ENCODE data around the gene WDR76. TPM values are rescaled to one million over a fixed set of nuclear protein-coding genes. Genes with fewer than 3 reads are reported as not detected.

Gene WDR76
- polyA plus RNA-seq, 2 of the 4 experiments (the other 2 are of a cell fraction), result 12.1 to 17.5 TPM

DNA sequence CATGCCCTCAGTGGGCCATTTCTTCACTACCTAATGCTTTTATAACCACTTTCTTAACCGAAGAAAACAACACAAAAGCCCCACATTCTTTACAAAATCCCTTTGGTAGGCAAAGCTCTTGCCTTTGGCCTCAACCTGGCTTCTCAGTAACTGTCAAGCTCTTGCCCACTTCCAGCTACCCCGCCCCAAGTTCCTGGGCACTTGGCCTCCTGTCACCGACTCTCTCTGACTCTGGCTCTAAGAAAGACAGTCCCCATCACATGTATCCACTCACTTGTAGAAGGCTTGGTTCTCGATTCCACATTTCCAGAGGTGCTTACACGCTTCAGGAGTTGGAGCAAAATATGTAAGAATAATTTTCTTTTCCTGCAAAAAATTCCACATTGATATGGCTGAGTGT is 61.1 kb downstream of the WDR76 start:
- H3K4me1 ChIP-seq, result no peaks in the 10 kb centered on the region

DNA sequence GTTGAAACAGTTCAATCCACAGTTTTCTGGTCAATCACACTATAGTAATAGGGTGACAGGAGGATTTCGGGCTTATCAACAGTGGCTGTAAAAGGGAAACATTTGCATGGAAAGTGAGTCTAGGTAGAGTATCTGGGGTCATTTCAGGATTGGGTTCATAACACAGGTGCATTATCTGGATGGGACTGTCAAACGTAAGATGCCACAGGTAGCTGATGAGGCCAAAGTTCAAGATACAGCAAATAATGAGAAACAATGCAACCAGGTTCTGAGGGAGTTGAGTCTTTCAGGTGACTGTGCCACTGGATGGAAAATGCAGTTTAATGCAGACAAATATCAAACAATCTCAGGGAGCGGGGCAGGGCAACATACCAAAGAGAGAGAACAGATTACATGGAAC is 62.2 kb downstream of the WDR76 start:
- 91% methylated on average over 3 of the region's 3 CpGs for WGBS (ENCODE audit: missing lambda C conversion rate)

More for the DNA sequence above, 61.1 kb downstream of the WDR76 start:
- Histone ChIP-seq H3K4me2 (no peak overlapping the region), H3K27ac (no peak overlapping the region), H3K4me3 (no peak overlapping the region), H3K9me3 (no peaks in the 10 kb centered on the region)
- no peak for TF ChIP-seq PBX3 (IDR thresholded peaks at IDR 0.05)
- no peak for TF ChIP-seq RARB (CRISPR knock-in tag; IDR thresholded peaks at IDR 0.05)
- TF ChIP-seq CEBPB (IDR thresholded peaks at IDR 0.05), result no peak
- TF ChIP-seq SMC3 (IDR thresholded peaks at IDR 0.05), result no peak
- TF ChIP-seq FOSL2 (IDR thresholded peaks at IDR 0.05), result no peak
- TF ChIP-seq FOSL2 (CRISPR knock-in tag; IDR thresholded peaks at IDR 0.05), result no peak
- TF ChIP-seq RFX5 (IDR thresholded peaks at IDR 0.05), result no peak
- TF ChIP-seq, protein P1, sequence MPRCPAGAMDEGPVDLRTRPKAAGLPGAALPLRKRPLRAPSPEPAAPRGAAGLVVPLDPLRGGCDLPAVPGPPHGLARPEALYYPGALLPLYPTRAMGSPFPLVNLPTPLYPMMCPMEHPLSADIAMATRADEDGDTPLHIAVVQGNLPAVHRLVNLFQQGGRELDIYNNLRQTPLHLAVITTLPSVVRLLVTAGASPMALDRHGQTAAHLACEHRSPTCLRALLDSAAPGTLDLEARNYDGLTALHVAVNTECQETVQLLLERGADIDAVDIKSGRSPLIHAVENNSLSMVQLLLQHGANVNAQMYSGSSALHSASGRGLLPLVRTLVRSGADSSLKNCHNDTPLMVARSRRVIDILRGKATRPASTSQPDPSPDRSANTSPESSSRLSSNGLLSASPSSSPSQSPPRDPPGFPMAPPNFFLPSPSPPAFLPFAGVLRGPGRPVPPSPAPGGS (IDR thresholded peaks at IDR 0.05), result no peak
- TF ChIP-seq E2F6 (IDR thresholded peaks at IDR 0.05; ENCODE audit: borderline replicate concordance, low read depth), result no peak
- 85% methylated on average over 5 of the region's 5 CpGs for WGBS (ENCODE audit: missing lambda C conversion rate)
- CTCF ChIA-PET, result interaction anchor here (1.5 to 1.6 kb wide), 3 partner anchors 15 to 16 kb away, joined by 4 to 5 read pairs (median 4); no protein-coding TSS in a partner anchor
- FAIRE-seq (no peak), DNase-seq (ENCODE audit: low read depth in 1 of 2, low spot score in 1 of 2) (no peak), ATAC-seq (no peak)
- POLR2A ChIA-PET, result no interaction called here

GRCh38 chr15:43893956-43894355 is 67.2 kb downstream of the WDR76 start:
- Histone ChIP-seq H3K9me3 (no peaks in the 10 kb centered on the region), H3K4me3 (no peak overlapping the region), H3K4me1 (no peaks in the 10 kb centered on the region), H3K4me2 (no peak overlapping the region), H3K27ac (no peak overlapping the region)
- DNase-seq (ENCODE audit: low read depth in 1 of 2, low spot score in 1 of 2), result no peak
- POLR2A ChIA-PET, result no interaction called here
- ATAC-seq, result no peak
- FAIRE-seq, result no peak
- no peak for TF ChIP-seq USF2 (IDR thresholded peaks at IDR 0.05)
- no peak for TF ChIP-seq KDM5A (IDR thresholded peaks at IDR 0.05)
- TF ChIP-seq ZSCAN20 (CRISPR knock-in tag; IDR thresholded peaks at IDR 0.05), result no peak
- no peak for TF ChIP-seq ZNF302 (CRISPR knock-in tag; IDR thresholded peaks at IDR 0.05)
- TF ChIP-seq HOXB5 (CRISPR knock-in tag; IDR thresholded peaks at IDR 0.05), result no peak
- TF ChIP-seq KDM1A (IDR thresholded peaks at IDR 0.05; ENCODE audit: low read depth), result no peak
- no peak for TF ChIP-seq CBX8 (IDR thresholded peaks at IDR 0.05)
- TF ChIP-seq HOXA7 (CRISPR knock-in tag; IDR thresholded peaks at IDR 0.05), result no peak
- TF ChIP-seq, protein P2, sequence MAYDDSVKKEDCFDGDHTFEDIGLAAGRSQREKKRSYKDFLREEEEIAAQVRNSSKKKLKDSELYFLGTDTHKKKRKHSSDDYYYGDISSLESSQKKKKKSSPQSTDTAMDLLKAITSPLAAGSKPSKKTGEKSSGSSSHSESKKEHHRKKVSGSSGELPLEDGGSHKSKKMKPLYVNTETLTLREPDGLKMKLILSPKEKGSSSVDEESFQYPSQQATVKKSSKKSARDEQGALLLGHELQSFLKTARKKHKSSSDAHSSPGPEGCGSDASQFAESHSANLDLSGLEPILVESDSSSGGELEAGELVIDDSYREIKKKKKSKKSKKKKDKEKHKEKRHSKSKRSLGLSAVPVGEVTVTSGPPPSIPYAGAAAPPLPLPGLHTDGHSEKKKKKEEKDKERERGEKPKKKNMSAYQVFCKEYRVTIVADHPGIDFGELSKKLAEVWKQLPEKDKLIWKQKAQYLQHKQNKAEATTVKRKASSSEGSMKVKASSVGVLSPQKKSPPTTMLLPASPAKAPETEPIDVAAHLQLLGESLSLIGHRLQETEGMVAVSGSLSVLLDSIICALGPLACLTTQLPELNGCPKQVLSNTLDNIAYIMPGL (CRISPR knock-in tag; IDR thresholded peaks at IDR 0.05; ENCODE audit: borderline replicate concordance), result no peak
- no peak for TF ChIP-seq FOSL2 (IDR thresholded peaks at IDR 0.05)
- no peak for TF ChIP-seq FOSL2 (CRISPR knock-in tag; IDR thresholded peaks at IDR 0.05)
- WGBS (ENCODE audit: missing lambda C conversion rate), result 75% methylated on average over 1 of the region's 1 CpG
- CTCF ChIA-PET, result interaction anchor here (1.4 to 1.6 kb wide), 2 partner anchors 9 to 11 kb away, joined by 4 read pairs; no protein-coding TSS in a partner anchor

More for the DNA sequence above, 62.2 kb downstream of the WDR76 start:
- Histone ChIP-seq H3K4me1 (no peaks in the 10 kb centered on the region), H3K4me3 (no peak overlapping the region), H3K27ac (no peak overlapping the region), H3K9me3 (no peaks in the 10 kb centered on the region), H3K4me2 (no peak overlapping the region)
- ChIA-PET POLR2A (no interaction called here), CTCF (interaction anchor here (1.5 to 1.6 kb wide), 2 partner anchors 13 to 16 kb away, joined by 4 to 5 read pairs; no protein-coding TSS in a partner anchor)
- no peak for FAIRE-seq
- TF ChIP-seq KDM5A (IDR thresholded peaks at IDR 0.05) (no peak), ZNF302 (CRISPR knock-in tag; IDR thresholded peaks at IDR 0.05) (no peak), ZFP36 (IDR thresholded peaks at IDR 0.05; ENCODE audit: borderline replicate concordance, partially characterized antibody) (no peak), POLR2A (IDR thresholded peaks at IDR 0.05; ENCODE audit: low read length) (no peak), GATA3 (IDR thresholded peaks at IDR 0.05; ENCODE audit: borderline replicate concordance) (no peak), HOXA7 (CRISPR knock-in tag; IDR thresholded peaks at IDR 0.05) (no peak)
- no peak for ATAC-seq
- DNase-seq (ENCODE audit: low read depth in 1 of 2, low spot score in 1 of 2), result no peak

Measured in A549 (cell line).